ENCODE measurements around the gene CCKAR.

GRCh38 chr4:26432419-26432818 lies 57.9 kb downstream of the CCKAR start:
- TF ChIP-seq CTCF (IDR thresholded peaks at IDR 0.05) (no peak), EP300 (IDR thresholded peaks at IDR 0.05; ENCODE audit: low read depth) (no peak)

Data from transverse colon (tissue), 3 donors.